Osteoblast (primary cell): ENCODE measurements around the gene ILDR1. TPM values are rescaled to one million over a fixed set of nuclear protein-coding genes. Genes with fewer than 3 reads are reported as not detected.

Source experiments
- DNase-seq: peaks from one replicate; pipeline ENCODE4 v3.0.0; 2011; ENCODE audit warnings: low spot score, mixed read lengths; ENCODE audit not compliant: insufficient read length; ENCODE audit errors: missing footprints
- H2AFZ ChIP-seq: 2 replicates; pipeline ENCODE4 v1.6.0; 2011; ENCODE audit warnings: mild to moderate bottlenecking, low read length
- H3K27ac ChIP-seq: 2 replicates; pipeline ENCODE4 v1.5.1; 2011; ENCODE audit warnings: mild to moderate bottlenecking, low read depth, low read length, moderate library complexity
- H3K27me3 ChIP-seq: 2 replicates; pipeline ENCODE4 v1.6.0; 2012; ENCODE audit warnings: mild to moderate bottlenecking, control low read depth, inconsistent platforms, low read length, moderate library complexity; ENCODE audit not compliant: insufficient read depth
- H3K36me3 ChIP-seq: 2 replicates; pipeline ENCODE4 v1.5.1; 2011; ENCODE audit warnings: mild to moderate bottlenecking, low read length, control low read depth, moderate library complexity; ENCODE audit not compliant: insufficient read depth
- H3K4me1 ChIP-seq: 2 replicates; pipeline ENCODE4 v1.5.1; 2011; ENCODE audit warnings: mild to moderate bottlenecking, low read length, control low read depth, moderate library complexity; ENCODE audit not compliant: insufficient read depth
- H3K4me2 ChIP-seq: 2 replicates; pipeline ENCODE4 v1.6.0; 2011; ENCODE audit warnings: mild to moderate bottlenecking, low read length; ENCODE audit not compliant: insufficient read depth
- H3K4me3 ChIP-seq: fragments of 200-600 bp; sonication (generic); 3 replicates; pipeline ENCODE4 v1.5.1; 2012; ENCODE audit warnings: mild to moderate bottlenecking, low read length, inconsistent platforms; ENCODE audit not compliant: insufficient read depth
- H3K79me2 ChIP-seq: 2 replicates; pipeline ENCODE4 v1.6.0; 2012; ENCODE audit warnings: mild to moderate bottlenecking, low read length, control low read depth, inconsistent platforms; ENCODE audit not compliant: insufficient read depth
- H3K9me3 ChIP-seq: 2 replicates; pipeline ENCODE4 v1.5.1; 2011; ENCODE audit warnings: low read depth, low read length, control low read depth
- H4K20me1 ChIP-seq: 2 replicates; pipeline ENCODE4 v1.6.0; 2012; ENCODE audit warnings: mild to moderate bottlenecking, low read length, control low read depth; ENCODE audit not compliant: insufficient read depth
- CTCF ChIP-seq: IDR thresholded peaks from 2 replicates; pipeline ENCODE4 v1.5.1; 2011; ENCODE audit warnings: mild to moderate bottlenecking, low read depth, low read length, moderate library complexity; ENCODE audit errors: extremely low read depth
- total RNA-seq: library from RNA; depleted of rRNA; stranded (reverse); fragments of >200 nt; gene quantifications from 2 replicates; pipeline ENCODE4 v1.2.3, GENCODE V29; 2012

The ILDR1 gene
- total RNA-seq, 1 donor: not detected

- Histone ChIP-seq H2AFZ (no peak overlapping the region), H3K9me3 (no peaks in the 10 kb centered on the region), H3K4me1 (no peaks in the 10 kb centered on the region), H3K4me3 (no peak overlapping the region), H4K20me1 (no peaks in the 10 kb centered on the region), H3K4me2 (no peak overlapping the region), H3K27me3 (peaks cover 3% of the 10 kb centered on the region), H3K79me2 (no peaks in the 10 kb centered on the region), H3K27ac (no peak overlapping the region), H3K36me3 (no peaks in the 10 kb centered on the region)
- no peak for DNase-seq
- no peak for TF ChIP-seq CTCF
Measured at GRCh38 chr3:121963608-121964007, 58.4 kb downstream of the ILDR1 start.

DNA sequence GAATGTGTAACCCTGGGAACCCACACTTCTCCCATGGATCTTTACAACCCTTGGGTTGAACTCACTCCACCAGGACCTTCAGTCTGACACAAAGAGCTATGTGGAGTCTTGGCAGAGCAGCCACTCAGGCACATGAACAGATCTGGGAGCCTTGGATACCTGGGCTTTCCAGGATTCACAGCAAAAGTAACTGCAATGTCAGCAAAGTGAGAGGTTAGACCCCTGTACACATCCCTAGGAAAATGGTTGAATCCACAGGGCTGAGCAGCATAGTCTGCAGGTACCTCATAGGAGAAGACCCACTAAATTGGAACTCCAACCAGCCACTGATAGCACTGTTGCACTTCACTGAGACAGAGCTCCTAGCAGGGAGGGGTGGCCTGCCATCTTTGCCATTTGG, 59.6 kb downstream of the ILDR1 start:
- no peak overlapping the region for H3K4me2 ChIP-seq
- no peak for TF ChIP-seq CTCF

GRCh38 chr3:121961283-121961682, 60.8 kb downstream of the ILDR1 start:
- Histone ChIP-seq H2AFZ (no peak overlapping the region), H4K20me1 (no peaks in the 10 kb centered on the region), H3K27ac (no peak overlapping the region), H3K4me3 (no peak overlapping the region), H3K36me3 (no peaks in the 10 kb centered on the region), H3K9me3 (no peaks in the 10 kb centered on the region), H3K4me2 (no peak overlapping the region), H3K27me3 (peaks cover 3% of the 10 kb centered on the region), H3K79me2 (no peaks in the 10 kb centered on the region), H3K4me1 (no peaks in the 10 kb centered on the region)
- TF ChIP-seq CTCF: no peak
- DNase-seq: no peak

More for the DNA sequence above, 59.6 kb downstream of the ILDR1 start:
- H3K27me3 ChIP-seq: peaks cover 3% of the 10 kb centered on the region
- H4K20me1 ChIP-seq: no peaks in the 10 kb centered on the region
- H3K36me3 ChIP-seq: no peaks in the 10 kb centered on the region
- no peak overlapping the region for H2AFZ ChIP-seq
- H3K9me3 ChIP-seq: no peaks in the 10 kb centered on the region
- H3K27ac ChIP-seq: no peak overlapping the region
- no peaks in the 10 kb centered on the region for H3K79me2 ChIP-seq
- H3K4me3 ChIP-seq: no peak overlapping the region
- DNase-seq: no peak
- H3K4me1 ChIP-seq: no peaks in the 10 kb centered on the region

DNA sequence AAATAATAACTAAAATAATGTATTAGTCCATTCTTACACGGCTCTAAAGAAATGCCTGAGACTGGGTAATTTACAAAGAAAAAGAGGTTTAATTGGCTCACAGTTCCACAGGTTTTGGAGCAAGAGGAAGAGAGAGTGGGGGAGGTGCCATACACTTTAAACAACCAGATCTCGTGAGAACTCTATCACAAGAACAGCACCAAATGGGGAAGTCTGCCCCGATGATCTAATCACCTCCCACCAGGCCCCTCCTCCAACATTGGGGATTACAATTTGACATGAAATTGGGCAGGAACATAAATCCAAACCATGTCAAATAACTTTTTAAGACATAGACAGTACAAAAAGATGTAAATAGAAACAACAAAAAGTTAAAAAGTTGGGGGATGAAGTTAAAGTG, 63.2 kb downstream of the ILDR1 start:
- Histone ChIP-seq H3K27me3 (no peaks in the 10 kb centered on the region), H3K4me3 (no peak overlapping the region)

More for the DNA sequence above, 63.2 kb downstream of the ILDR1 start:
- no peak overlapping the region for H3K27ac ChIP-seq
- H2AFZ ChIP-seq: no peak overlapping the region
- no peaks in the 10 kb centered on the region for H3K36me3 ChIP-seq
- DNase-seq: no peak
- H3K4me2 ChIP-seq: no peak overlapping the region
- H3K4me1 ChIP-seq: no peaks in the 10 kb centered on the region
- no peaks in the 10 kb centered on the region for H3K79me2 ChIP-seq
- H4K20me1 ChIP-seq: no peaks in the 10 kb centered on the region
- H3K9me3 ChIP-seq: no peaks in the 10 kb centered on the region
- no peak for TF ChIP-seq CTCF
